NCI-H1105 treated with DMSO at 0.1 percent for 48 hours (cell line): ENCODE results near the gene CHRNB1.
A peak's percentile ranks its signal among the peaks of the same experiment; 100 is the strongest.

Experiments
- DNase-seq: peaks from one replicate; lab custom pipeline; 2025; lab: John Stamatoyannopoulos, UW

The CHRNB1 gene

DNA sequence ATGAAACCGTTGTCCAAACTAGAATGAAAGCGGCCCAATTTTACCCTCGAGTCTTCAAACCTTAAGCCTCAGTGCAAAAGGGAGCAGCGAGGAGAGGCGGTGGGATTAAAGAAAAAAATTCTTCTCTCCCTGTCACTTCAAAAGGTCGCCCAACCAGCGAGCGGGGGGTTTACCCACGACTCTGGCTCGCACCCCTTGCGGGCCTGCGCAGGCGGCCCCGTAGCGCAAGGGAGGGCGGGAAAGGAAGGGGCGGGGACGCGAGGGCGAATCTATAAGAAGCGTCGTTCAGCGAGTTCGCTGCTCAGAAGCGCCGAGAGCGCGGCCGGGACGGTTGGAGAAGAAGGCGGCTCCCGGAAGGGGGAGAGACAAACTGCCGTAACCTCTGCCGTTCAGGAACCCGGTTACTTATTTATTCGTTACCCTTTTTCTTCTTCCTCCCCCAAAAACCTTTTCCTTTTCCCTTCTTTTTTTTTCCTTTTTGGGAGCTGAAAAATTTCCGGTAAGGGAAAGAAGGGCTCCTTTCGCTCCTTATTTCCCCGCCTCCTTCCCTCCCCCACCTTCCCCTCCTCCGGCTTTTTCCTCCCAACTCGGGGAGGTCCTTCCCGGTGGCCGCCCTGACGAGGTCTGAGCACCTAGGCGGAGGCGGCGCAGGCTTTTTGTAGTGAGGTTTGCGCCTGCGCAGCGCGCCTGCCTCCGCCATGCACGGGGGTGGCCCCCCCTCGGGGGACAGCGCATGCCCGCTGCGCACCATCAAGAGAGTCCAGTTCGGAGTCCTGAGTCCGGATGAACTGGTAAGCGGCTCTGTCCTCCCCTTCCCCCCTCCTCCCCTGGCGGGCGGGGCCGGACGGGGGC, 39.4 kb downstream of the CHRNB1 start, which contains the start of gene POLR2A:
Gene POLR2A, plus strand, starts transcription at position 300 of the 852 bp plus-strand sequence.
- peak; percentile 96 for DNase-seq

DNA sequence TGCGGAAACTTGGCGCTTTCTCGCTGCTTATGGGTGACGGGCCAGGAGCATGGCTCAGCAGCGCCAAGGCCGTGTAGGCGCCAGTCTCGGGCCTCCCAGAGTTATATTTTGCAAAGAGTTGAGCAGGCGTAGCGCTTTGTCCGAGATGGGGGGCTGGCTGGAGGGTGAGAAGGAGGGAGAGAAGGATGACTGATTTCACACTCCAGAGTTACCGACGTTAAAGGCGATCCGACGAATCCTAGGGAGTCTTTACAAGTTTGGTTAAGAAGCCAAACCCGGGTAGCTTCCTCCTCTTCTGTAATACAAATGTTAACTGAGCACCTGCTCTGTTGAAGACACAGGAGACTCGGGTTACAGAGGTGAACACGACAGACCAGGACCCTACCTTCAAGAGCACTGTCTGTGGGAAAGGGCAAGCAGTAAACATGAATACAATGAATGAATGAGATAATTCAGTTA, 40.1 kb downstream of the CHRNB1 start:
- DNase-seq: peak; percentile 51

DNA sequence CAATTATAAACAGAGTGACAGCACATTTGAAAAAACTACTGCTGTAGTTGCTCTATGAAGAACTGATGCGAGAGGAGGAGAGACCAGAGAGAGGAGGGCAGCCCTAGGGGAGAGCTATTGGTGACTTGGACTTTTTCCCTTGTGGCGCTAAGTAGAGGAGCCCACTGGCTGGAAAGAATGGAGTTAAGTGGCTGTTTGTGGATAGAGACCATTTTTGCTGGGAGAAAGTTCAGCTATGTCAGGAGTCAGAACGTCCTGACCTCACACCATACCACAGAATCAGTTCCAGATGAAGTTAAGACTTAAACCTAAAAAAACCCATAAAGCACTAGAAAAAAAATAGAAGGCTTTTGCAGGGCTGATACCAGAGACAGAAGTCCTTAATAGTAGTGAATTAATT, 41.3 kb downstream of the CHRNB1 start:
- DNase-seq: no peak

DNA sequence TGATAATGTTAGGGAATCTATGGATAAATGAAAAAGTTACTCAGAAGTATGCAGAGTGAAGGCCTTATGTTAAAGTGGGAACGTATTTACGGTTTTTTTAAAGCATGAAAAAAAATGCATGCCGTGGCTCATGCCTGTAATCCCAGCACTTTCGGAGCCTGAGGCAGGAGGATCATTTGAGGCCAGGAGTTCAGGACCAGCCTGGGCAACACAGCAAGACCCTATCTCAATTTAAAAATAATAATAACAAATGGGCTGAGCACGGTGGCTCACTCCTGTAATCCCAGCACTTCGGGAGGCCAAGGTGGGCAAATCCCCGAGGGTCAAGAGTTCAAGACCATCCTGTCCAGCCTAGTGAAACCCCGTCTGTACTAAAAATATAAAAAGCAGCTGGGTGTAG, 45.3 kb downstream of the CHRNB1 start:
- DNase-seq: no peak

DNA sequence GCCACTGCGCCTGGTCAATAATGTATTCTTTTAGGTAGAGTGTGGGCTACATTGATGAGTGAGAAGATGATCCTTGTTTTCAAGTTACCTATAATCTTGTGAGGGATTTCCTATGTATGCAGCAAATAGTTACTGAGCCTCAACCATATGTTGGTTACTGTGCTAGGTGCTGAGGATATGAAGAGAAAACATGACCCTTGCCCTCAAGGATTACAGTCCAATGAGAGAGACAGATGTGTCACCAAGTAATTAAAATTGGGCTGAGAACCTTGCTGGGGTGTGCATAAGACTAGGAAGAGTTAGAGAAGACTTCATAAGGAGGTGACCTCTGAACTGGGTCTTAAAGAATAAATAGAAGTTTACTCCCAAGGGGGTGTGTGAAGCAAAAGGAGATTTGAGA, 46.7 kb downstream of the CHRNB1 start:
- DNase-seq: no peak

DNA sequence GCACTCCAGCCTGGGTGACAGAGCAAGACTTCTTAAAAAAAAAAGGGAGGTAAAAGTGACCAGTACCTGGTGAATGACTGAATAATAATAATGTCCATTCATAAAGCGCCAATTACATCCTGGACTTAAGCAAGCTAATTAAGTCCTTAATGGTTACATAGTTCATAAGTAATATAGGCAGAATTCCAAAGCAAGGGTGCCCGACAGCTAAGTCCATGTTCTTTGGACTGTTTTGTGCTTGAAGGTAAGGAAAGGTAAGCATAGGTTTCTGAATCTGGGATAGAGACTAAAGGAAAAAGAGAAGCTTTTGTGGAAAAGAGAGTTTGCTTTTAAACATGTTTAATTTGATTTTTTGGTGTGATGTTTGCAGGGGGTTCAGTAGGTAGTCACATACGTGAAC, 49.1 kb downstream of the CHRNB1 start:
- DNase-seq: no peak

DNA sequence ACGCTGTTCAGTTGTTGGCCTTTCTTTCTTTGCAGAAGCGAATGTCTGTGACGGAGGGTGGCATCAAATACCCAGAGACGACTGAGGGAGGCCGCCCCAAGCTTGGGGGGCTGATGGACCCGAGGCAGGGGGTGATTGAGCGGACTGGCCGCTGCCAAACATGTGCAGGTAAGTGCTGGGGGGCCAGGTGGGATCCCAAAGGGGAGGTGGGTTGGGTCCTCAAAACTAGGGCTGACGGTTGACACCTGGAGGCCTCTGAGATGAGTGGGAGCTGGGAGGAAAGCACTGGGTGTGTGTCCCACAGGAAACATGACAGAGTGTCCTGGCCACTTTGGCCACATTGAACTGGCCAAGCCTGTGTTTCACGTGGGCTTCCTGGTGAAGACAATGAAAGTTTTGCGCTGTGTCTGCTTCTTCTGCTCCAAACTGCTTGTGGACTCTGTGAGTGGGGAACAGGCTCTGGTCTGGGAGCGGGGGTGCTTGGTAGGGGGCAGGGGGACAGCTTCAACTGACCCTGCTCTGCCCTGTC, 51.1 kb downstream of the CHRNB1 start:
- DNase-seq: no peak

DNA sequence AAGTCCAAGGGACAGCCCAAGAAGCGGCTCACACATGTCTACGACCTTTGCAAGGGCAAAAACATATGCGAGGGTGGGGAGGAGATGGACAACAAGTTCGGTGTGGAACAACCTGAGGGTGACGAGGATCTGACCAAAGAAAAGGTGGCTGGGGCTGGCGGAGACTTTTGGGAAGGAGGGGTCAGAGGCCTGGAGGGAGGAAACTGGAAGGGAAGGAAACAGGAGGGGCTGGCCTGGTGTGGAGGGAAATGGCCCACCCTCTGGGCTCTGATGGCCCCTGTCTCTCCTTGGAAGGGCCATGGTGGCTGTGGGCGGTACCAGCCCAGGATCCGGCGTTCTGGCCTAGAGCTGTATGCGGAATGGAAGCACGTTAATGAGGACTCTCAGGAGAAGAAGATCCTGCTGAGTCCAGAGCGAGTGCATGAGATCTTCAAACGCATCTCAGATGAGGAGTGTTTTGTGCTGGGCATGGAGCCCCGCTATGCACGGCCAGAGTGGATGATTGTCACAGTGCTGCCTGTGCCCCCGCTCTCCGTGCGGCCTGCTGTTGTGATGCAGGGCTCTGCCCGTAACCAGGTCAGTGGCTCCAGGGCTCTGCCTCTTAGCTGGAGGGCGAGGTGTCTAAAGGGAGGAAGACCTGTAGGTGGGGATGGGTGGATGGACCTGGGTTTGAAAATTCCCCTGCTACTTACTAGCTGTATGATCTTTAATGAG, 51.8 kb downstream of the CHRNB1 start:
- no peak for DNase-seq

DNA sequence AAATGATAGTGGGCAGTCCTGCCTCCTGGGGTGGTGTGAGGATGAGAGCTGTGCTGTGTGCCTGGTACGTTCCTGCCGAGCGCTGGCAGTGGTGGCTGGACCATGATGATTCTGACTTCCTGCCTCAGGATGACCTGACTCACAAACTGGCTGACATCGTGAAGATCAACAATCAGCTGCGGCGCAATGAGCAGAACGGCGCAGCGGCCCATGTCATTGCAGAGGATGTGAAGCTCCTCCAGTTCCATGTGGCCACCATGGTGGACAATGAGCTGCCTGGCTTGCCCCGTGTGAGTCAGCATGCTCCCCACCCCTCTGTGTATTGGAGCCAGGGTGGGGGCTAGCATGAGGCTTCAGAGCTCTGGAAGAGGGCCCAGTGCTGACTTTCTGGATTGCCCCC, 52.4 kb downstream of the CHRNB1 start:
- DNase-seq: no peak

DNA sequence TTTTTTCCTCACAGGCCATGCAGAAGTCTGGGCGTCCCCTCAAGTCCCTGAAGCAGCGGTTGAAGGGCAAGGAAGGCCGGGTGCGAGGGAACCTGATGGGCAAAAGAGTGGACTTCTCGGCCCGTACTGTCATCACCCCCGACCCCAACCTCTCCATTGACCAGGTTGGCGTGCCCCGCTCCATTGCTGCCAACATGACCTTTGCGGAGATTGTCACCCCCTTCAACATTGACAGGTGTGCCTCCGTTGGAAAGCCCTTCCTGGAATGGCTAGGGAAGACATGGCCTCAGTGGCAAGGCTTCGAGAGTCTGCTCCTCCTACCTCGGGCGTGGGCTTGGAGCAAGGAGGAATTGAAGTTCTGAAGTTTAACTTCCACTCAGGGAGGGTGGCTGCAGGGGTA, 52.8 kb downstream of the CHRNB1 start:
- no peak for DNase-seq

DNA sequence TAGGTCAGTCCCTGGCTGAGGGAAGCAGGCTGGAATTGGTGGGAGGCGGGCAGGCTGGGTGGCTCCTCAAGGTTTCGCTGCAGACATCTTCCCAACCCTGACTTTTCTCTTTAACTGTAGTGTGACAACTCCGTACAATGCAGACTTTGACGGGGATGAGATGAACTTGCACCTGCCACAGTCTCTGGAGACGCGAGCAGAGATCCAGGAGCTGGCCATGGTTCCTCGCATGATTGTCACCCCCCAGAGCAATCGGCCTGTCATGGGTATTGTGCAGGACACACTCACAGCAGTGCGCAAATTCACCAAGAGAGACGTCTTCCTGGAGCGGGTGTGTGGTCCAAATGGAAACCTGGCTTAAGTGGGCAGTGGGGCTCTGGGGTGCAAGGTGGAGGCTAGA, 54.3 kb downstream of the CHRNB1 start:
- DNase-seq: no peak

DNA sequence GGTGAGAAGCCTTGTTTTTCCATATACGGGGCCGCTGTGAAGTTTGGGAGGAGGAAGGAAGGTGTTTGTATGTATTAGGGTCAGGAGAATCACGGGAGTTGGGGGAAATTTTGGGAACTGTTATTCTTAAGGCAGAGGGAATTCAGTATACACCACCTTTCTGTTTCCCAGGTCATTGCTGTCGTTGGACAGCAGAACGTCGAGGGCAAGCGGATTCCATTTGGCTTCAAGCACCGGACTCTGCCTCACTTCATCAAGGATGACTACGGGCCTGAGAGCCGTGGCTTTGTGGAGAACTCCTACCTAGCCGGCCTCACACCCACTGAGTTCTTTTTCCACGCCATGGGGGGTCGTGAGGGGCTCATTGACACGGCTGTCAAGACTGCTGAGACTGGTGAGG, 56.9 kb downstream of the CHRNB1 start:
- DNase-seq: no peak

DNA sequence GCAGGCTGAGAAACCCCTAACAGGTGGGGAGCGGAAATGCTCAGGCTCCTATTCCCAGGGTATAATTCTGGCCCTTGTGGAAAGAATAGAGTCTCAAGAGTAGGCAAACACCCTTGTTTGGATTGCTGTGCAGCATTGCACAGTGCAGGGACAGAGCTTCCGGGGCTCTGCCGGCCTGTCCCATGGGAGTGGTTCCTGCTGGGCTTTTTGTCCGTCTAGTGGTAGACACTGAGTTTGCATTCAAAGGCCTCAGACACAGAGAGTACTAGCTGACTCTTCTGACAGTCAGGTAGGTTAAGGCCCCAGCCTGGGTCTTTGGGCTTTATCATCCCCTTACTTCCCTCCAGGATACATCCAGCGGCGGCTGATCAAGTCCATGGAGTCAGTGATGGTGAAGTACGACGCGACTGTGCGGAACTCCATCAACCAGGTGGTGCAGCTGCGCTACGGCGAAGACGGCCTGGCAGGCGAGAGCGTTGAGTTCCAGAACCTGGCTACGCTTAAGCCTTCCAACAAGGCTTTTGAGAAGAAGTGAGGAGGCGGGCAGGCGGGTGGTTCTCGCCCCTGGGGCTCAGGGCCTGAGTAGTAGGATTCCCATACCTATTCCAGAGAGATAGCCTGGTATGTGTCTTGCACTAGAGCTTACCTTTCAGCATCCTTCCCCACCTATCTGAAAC, 57.4 kb downstream of the CHRNB1 start:
- DNase-seq: no peak

DNA sequence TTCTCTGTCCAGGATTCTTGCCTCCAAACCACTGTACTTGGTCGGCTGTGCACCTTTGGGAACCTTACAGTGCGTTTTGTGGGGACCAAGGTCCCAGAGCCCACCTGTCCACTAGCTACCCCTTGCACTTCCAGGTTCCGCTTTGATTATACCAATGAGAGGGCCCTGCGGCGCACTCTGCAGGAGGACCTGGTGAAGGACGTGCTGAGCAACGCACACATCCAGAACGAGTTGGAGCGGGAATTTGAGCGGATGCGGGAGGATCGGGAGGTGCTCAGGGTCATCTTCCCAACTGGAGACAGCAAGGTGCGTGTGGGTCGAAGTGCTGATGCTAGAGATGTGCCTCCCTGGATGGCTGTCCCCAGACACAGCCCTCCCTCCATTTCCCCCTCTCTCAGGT, 58.1 kb downstream of the CHRNB1 start:
- DNase-seq: no peak

DNA sequence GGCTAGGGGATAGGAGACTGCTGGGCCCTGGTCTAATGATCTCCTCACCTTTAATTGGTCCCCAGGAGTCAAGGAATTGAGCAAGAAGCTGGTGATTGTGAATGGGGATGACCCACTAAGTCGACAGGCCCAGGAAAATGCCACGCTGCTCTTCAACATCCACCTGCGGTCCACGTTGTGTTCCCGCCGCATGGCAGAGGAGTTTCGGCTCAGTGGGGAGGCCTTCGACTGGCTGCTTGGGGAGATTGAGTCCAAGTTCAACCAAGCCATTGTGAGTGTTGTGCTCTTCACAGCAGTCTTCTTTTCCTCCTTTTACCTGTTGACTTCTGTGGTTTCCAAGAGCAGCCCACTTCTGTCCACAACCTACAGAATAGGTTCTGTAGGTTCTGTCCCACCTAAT, 58.7 kb downstream of the CHRNB1 start:
- DNase-seq: no peak
